Myocyte (in vitro differentiated cells): ENCODE measurements around the gene C2orf76. TPM values are rescaled to one million over a fixed set of nuclear protein-coding genes. Genes with fewer than 3 reads are reported as not detected.
"Not testable (repeated sequence)": the region's sequence is repeated elsewhere in the genome, so short reads cannot be mapped to it uniquely, and the experiment has no call there.

Source experiments
- DNase-seq: peaks from one replicate; pipeline ENCODE4 v3.0.0-alpha.2; 2012; ENCODE audit warnings: low read depth
- total RNA-seq: library from RNA; depleted of rRNA; stranded (reverse); fragments of >200 nt; gene quantifications from 2 replicates; pipeline ENCODE4 v1.2.3, GENCODE V29; 2014

Gene C2orf76
- total RNA-seq, 1 donor from 2014 or later: 10.9 TPM

- DNase-seq: peak; percentile 90
Observed at GRCh38 chr2:119377993-119378345, 11.3 kb upstream of the C2orf76 start.

GRCh38 chr2:119377294-119377992 is 10.8 kb upstream of the C2orf76 start:
- peak; percentile 6 for DNase-seq

- DNase-seq: no peak
Observed at GRCh38 chr2:119376810-119377209, 10.2 kb upstream of the C2orf76 start.

GRCh38 chr2:119376406-119376805 is 9.8 kb upstream of the C2orf76 start:
- DNase-seq: peak; percentile 49

GRCh38 chr2:119373907-119374745 is 7.5 kb upstream of the C2orf76 start:
- not testable (repeated sequence) for DNase-seq

GRCh38 chr2:119372778-119373568 is 6.3 kb upstream of the C2orf76 start:
- DNase-seq: peak; percentile 68

GRCh38 chr2:119371111-119371510 is 4.5 kb upstream of the C2orf76 start:
- DNase-seq: no peak

- peak; percentile 87 for DNase-seq
Observed at GRCh38 chr2:119369845-119370244, 3.2 kb upstream of the C2orf76 start.

- DNase-seq: peak; percentile 75
Observed at GRCh38 chr2:119367472-119368099, 952 bp upstream of the C2orf76 start.

GRCh38 chr2:119366161-119366648 is 429 bp downstream of the C2orf76 start:
- DNase-seq: no peak

- no peak for DNase-seq
Observed at GRCh38 chr2:119365436-119365835, 1.2 kb downstream of the C2orf76 start.

- DNase-seq: no peak
Observed at GRCh38 chr2:119364798-119365197, 1.8 kb downstream of the C2orf76 start.

- no peak for DNase-seq
Observed at GRCh38 chr2:119360423-119360966, 6.1 kb downstream of the C2orf76 start.

- DNase-seq: no peak
Observed at GRCh38 chr2:119359774-119360173, 6.9 kb downstream of the C2orf76 start.

- no peak for DNase-seq
Observed at GRCh38 chr2:119354860-119355259, 11.8 kb downstream of the C2orf76 start.

GRCh38 chr2:119352357-119352756 is 14.3 kb downstream of the C2orf76 start:
- DNase-seq: peak; percentile 48

GRCh38 chr2:119350311-119350998 is 16.2 kb downstream of the C2orf76 start:
- DNase-seq: no peak

GRCh38 chr2:119349289-119349688 is 17.3 kb downstream of the C2orf76 start:
- no peak for DNase-seq

- no peak for DNase-seq
Observed at GRCh38 chr2:119341684-119342083, 24.9 kb downstream of the C2orf76 start.

GRCh38 chr2:119339562-119339923 is 27.1 kb downstream of the C2orf76 start:
- DNase-seq: no peak
